NOMO-1 (cell line): ENCODE measurements around the gene EVA1A.

Source experiments
- DNase-seq, 2 experiments: peaks; one replicate each; lab custom pipeline; 2025; ENCODE audit not compliant: unreplicated experiment in 2 of 2; lab: John Stamatoyannopoulos, UW

Gene EVA1A

GRCh38 chr2:75564026-75564688 is 3.4 kb upstream of the EVA1A start:
- DNase-seq: no peak

- no peak for DNase-seq
Measured at GRCh38 chr2:75563591-75563990, 2.9 kb upstream of the EVA1A start.

GRCh38 chr2:75562513-75562864 is 1.8 kb upstream of the EVA1A start:
- no peak for DNase-seq

DNA sequence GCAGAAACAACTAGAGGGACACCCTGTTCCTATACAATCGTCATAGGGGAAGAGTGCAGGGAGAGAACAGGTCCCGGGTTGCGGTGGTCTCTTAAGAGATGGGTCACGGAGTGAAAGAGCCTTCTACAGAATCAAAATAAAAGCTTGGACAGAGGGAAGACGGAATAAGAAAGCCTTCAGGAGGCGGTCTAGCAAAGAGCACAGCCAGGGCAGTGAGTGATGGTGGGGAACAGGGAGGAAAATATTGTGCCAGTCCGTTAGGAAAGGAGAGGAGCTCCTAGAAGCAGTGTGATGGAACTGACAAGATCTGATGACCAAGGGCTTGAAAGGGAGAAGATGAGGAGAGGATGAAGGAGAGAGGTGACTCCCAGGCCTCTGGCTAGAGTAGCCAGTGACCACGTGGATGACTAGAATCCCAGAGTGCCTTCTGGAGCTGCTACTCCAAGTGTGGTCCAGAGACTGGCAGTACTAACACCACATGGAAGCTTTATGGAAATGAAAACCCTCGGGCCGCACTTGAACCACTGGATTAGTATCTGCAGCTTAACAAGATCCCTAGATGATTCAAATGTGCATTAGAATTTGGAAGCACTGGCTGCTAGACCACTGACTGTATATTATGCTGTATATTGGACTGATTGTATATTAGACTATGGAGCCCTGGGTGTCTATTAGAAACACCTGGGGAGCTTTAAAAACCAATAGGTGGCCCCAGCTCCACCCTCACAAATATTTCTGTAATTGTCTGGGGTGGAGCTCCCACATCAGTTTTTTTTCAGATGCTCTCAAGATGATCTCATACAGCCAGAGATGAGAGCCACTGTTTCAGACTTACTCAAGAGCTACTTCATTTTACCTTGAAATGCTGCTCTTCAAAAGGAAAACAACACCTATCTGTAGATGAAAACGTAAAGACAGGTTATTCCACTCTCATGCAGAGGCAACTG is 1.1 kb upstream of the EVA1A start:
- DNase-seq: no peak

DNA sequence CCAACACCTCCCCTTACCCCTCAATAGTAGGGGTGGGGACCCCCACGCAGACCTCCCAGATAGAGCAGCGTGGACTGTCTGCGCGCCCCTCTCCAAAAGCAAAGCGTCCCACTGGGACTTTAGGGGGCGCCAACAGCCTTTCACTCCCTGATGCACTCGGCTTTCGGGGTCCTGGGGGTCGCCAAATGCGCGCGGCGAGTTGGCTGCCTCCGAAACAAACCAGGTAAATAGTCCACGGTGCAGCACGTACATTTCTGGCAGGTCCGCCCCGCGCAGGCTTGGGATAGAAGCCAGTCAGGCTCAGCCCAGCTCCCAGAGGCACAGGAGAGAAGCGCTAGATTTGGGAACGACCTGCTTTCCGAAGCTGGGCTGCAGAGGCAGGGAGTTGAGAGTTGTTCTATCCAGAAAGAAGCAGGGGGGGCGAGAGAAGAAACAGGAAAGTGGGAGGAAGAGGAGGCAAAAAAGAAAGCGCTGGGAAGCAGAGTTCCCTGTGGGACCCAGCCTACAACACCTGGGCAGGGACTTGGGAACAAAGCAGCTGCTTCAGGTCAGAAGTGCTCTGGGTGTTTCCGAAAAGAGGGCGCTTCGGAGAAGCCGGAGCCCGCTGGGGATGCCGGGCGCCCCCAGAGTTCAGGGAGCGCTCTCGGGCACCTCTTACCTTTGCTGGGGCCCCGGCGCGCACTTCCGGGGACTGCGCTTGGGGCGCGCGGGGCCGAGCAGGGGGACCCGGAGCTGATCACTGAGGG is 544 bp downstream of the EVA1A start:
- DNase-seq: no peak

- no peak for DNase-seq
Measured at GRCh38 chr2:75559680-75560021, 1.1 kb downstream of the EVA1A start.

DNA sequence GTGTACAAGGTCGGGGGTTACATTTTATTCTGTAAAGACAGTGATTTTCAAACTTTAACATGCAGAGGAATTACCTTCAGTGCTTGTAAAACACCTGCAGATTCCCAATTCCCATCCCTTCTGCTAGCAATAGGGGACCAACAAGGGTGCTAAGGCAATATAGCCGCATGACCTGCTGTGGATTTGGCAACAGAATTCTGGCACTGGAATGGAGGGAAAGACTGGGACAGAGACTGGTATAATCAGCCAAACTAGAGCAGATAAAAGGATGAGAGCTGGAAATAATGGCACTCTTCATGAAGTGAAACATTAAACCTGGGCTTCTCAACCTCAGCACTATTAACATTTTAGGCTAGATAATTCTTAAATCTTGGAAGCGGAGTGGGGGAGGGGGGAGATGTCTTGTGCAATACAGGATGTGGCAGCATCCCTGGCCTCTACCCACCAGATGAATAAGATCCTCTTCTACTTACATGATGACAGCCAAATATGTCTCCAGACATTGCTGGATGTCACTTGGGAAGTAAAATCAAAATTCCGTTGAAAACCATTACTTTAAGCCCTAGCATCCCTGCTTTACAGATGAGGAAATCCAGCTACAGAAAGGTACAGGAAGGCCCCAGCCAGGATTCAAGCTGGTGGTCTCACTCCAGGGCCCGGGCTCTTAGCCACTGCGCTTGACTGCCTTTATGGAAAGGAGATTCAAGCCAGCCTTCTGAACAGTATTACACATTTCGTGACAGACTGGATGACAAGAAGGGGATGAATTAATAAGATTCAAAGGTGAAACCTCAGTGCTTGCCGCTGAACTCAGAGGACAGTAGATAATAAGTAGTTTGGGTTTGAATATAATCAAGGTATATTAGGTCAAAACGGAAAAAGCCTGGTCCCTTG is 1.7 kb downstream of the EVA1A start:
- DNase-seq: no peak

- no peak for DNase-seq
Measured at GRCh38 chr2:75558136-75558535, 2.6 kb downstream of the EVA1A start.

DNA sequence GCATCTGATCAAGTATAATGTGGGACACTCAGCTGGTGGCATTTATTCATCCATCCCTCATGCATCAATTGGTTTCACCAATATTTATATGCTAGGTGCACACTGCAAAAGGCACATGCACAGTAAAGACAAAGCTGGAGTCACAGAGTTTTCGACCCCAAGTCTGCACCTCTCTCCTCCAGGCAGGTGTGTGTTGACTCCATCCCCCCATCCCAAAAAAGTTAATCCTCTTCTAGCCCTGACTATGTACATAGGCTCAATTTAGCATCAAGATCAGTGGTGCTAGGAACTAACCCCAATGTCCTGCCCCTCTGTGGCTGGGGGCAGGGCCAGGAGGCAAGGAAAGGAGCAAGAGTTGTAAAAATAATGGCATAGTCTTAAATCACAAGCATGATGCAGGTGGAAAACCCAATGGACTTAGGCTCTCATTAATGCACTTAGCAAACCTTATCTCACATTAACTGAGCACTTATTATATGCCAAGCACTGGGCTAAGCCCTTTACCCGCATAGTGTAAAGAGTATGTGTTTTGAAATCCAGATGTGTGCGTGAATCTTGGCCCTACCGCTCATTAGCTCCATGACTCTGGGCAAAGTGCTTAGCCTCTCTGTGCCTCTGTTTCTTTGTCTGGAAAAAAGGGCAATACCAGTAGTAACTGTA is 3.1 kb downstream of the EVA1A start:
- no peak for DNase-seq

DNA sequence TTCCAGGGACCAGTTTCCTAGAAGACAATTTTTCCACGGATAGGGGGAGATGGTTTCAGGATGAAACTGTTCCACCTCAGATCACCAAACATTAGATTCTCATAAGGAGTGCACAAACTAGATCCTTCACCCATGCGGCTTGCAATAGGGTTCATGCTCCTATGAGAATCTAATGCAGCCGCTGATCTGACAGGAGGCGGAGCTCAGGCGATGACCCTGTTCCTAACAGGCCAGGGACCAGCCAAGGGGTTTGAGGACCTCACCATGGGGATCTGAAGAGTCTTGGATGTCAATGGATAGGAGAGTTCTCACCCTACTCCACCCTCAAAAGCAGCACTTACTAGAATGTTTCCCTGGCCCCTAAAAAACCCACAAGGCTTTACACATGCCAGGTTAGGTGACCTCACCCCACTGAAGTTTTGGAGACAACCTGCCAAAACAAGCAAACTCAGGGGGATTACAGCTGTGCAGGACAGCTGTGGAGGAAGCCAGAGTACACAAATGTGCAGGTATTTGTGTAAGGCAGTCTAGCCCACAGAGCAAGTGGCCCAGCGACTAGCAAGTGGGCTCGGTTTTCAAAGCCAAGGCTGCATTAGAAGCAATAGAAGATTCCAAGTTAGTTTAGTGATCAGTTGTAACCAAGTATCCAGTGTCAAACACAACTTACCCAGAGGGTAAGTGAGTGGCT is 3.9 kb downstream of the EVA1A start:
- no peak for DNase-seq

GRCh38 chr2:75555701-75556100 is 5.0 kb downstream of the EVA1A start:
- no peak for DNase-seq

- DNase-seq: no peak
Measured at GRCh38 chr2:75553935-75554531, 6.7 kb downstream of the EVA1A start.

GRCh38 chr2:75552222-75552621 is 8.5 kb downstream of the EVA1A start:
- no peak for DNase-seq

DNA sequence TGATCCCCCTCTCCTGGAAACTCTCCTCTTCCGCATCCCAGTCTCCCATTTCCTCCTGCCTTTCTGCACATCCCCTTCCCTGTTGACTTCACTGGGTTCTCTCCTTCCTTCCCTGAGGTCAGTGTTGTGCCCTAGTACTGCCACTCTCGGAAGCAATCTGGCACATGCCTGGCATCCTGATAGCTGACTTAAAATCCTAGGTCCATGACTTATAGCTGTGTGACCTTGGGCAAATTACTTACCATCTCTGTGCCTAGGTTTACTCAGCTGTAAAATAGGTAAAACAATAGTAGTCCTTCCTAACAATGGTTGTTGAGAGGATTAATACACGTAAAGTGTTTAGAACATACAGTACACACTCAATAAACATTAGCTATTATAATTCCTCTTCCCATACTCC is 9.3 kb downstream of the EVA1A start:
- no peak for DNase-seq

DNA sequence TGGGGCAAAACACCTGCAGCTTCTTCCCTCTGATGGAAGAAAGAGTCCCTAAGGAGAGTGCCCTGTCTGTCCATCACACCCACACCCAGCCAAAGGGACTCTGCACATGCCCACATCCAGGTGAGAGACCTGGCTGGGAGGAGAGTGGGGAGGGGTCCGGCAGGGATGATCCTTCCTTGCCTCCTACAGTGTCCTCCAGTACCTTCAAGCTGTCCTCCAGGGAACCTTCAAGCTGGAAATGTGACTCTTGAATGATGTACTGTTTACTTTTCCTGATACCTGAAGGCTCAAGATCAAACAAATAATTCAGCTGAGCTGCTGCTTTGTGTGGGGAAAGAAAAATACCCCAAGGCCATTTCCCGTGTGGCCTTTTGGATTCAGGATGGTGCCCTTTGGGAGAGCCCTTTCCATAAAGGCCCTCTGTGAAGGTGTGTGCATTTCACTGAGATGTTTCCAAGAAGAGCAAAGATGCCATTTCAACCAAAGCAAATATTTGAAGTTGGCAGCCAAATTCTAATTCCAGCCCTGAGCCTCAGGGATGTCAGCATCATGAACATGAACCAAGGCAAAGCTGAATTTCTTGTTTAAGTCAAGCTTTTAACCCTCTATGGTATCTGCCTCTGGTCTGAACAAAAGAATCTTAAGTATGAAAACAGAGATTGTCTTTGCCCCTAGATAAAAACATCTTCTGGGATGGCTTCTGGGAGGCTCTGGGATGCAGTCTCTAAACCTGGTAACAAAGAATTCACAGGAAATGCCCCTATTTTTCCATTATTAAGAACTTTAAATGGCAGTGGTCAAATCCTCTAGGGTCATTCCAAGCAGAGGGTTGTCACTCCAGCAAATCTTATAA is 11.1 kb downstream of the EVA1A start:
- no peak for DNase-seq

- no peak for DNase-seq
Measured at GRCh38 chr2:75548036-75548573, 12.6 kb downstream of the EVA1A start.

GRCh38 chr2:75547345-75548035 is 13.2 kb downstream of the EVA1A start:
- DNase-seq: no peak
